Right atrium auricular region (tissue), 2 donors: ENCODE measurements around the gene PDE4D. TPM values are rescaled to one million over a fixed set of nuclear protein-coding genes. Genes with fewer than 3 reads are reported as not detected.
"Not testable (repeated sequence)": the region's sequence is repeated elsewhere in the genome, so short reads cannot be mapped to it uniquely, and the experiment has no call there.

Source experiments
- DNase-seq: peaks from one replicate; pipeline ENCODE4 v3.0.0-alpha.2; 2019; ENCODE audit warnings: low spot score
- H3K27ac ChIP-seq, 2 donors: fragments of 200-600 bp; sonication (generic); 1 replicate in 1 of 2; 2 replicates in 1 of 2; pipeline ENCODE4 v1.5.1; 2016 to 2019
- H3K27me3 ChIP-seq, 2 donors: fragments of 200-600 bp; sonication (generic); one replicate each; pipeline versions ENCODE4 v1.5.1 to v1.6.0; 2017 to 2019
- H3K36me3 ChIP-seq: fragments of 200-600 bp; sonication (generic); one replicate; pipeline ENCODE4 v1.5.1; 2016
- H3K4me1 ChIP-seq, 2 donors: fragments of 200-600 bp; sonication (generic); one replicate each; pipeline versions ENCODE4 v1.5.1 to v1.6.0; 2017 to 2019
- H3K4me3 ChIP-seq, 2 donors: fragments of 200-600 bp; sonication (generic); 1 replicate in 1 of 2; 2 replicates in 1 of 2; pipeline ENCODE4 v1.5.1; 2017 to 2019; ENCODE audit warnings: mild to moderate bottlenecking in 1 of 2, moderate library complexity in 1 of 2
- H3K9me3 ChIP-seq, 2 donors: fragments of 200-600 bp; sonication (generic); one replicate each; pipeline ENCODE4 v1.5.1; 2019
- CTCF ChIP-seq, 2 donors: fragments of 200-600 bp; sonication (generic); IDR thresholded peaks; one replicate each; pipeline ENCODE4 v1.5.1; 2019; ENCODE audit warnings: antibody characterized with exemption in 2 of 2
- total RNA-seq, 2 donors: library from RNA; depleted of rRNA; stranded (reverse); fragments of >200 nt; gene quantifications; one replicate each; pipeline ENCODE4 v1.1.0, GENCODE V29; 2016

Gene PDE4D
- total RNA-seq, 2 donors from 2014 or later = 43.3 to 44.0 TPM

GRCh38 chr5:59598547-59598874 is 295.0 kb downstream of the PDE4D start:
- Histone ChIP-seq H3K4me1 (no peaks in the 10 kb centered on the region), H3K9me3 (no peaks in the 10 kb centered on the region), H3K27me3 (no peaks in the 10 kb centered on the region), H3K4me3 (peak overlapping the region in 1 of 2 donors; percentile 14), H3K36me3 (no peaks in the 10 kb centered on the region), H3K27ac (no peak overlapping the region)
- TF ChIP-seq CTCF (IDR thresholded peaks at IDR 0.05) = no peak
- no peak for DNase-seq

- no peak for TF ChIP-seq CTCF (IDR thresholded peaks at IDR 0.05)
- Histone ChIP-seq H3K27ac (no peak overlapping the region), H3K9me3 (no peaks in the 10 kb centered on the region), H3K4me3 (peak overlapping the region in 1 of 2 donors; percentile 14), H3K27me3 (no peaks in the 10 kb centered on the region), H3K4me1 (no peaks in the 10 kb centered on the region), H3K36me3 (no peaks in the 10 kb centered on the region)
- DNase-seq = no peak
Observed at GRCh38 chr5:59597690-59598546, 295.6 kb downstream of the PDE4D start.

GRCh38 chr5:59596586-59597350 is 296.8 kb downstream of the PDE4D start:
- H3K27me3 ChIP-seq = no peaks in the 10 kb centered on the region
- no peak for DNase-seq
- H3K9me3 ChIP-seq = no peaks in the 10 kb centered on the region
- no peaks in the 10 kb centered on the region for H3K4me1 ChIP-seq
- H3K4me3 ChIP-seq = no peak overlapping the region
- H3K27ac ChIP-seq = no peak overlapping the region
- TF ChIP-seq CTCF (IDR thresholded peaks at IDR 0.05) = no peak
- H3K36me3 ChIP-seq = no peaks in the 10 kb centered on the region

- not testable (repeated sequence) for H3K4me1 ChIP-seq, H3K36me3 ChIP-seq, H3K9me3 ChIP-seq, H3K4me3 ChIP-seq, H3K27ac ChIP-seq, H3K27me3 ChIP-seq, DNase-seq
Observed at GRCh38 chr5:59594118-59594517, 299.4 kb downstream of the PDE4D start.

GRCh38 chr5:59593439-59594007 is 300.0 kb downstream of the PDE4D start:
- no peak overlapping the region for H3K4me3 ChIP-seq
- no peak overlapping the region for H3K27ac ChIP-seq
- DNase-seq = no peak
- TF ChIP-seq CTCF (IDR thresholded peaks at IDR 0.05) = no peak
- no peaks in the 10 kb centered on the region for H3K36me3 ChIP-seq
- no peaks in the 10 kb centered on the region for H3K27me3 ChIP-seq
- no peaks in the 10 kb centered on the region for H3K4me1 ChIP-seq
- H3K9me3 ChIP-seq = no peaks in the 10 kb centered on the region

GRCh38 chr5:59592101-59592500 is 301.4 kb downstream of the PDE4D start:
- Histone ChIP-seq H3K4me3 (no peak overlapping the region), H3K27me3 (no peaks in the 10 kb centered on the region), H3K27ac (no peak overlapping the region)

More at GRCh38 chr5:59592101-59592500, 301.4 kb downstream of the PDE4D start:
- DNase-seq = no peak
- no peak for TF ChIP-seq CTCF (IDR thresholded peaks at IDR 0.05)
- Histone ChIP-seq H3K9me3 (no peaks in the 10 kb centered on the region), H3K4me1 (peaks cover 0 to 4% of the 10 kb centered on the region in 2 donors), H3K36me3 (no peaks in the 10 kb centered on the region)
